ENCODE results near the gene JAK3.
"Not testable (repeated sequence)": the region's sequence is repeated elsewhere in the genome, so short reads cannot be mapped to it uniquely, and the experiment has no call there.

The JAK3 gene

DNA sequence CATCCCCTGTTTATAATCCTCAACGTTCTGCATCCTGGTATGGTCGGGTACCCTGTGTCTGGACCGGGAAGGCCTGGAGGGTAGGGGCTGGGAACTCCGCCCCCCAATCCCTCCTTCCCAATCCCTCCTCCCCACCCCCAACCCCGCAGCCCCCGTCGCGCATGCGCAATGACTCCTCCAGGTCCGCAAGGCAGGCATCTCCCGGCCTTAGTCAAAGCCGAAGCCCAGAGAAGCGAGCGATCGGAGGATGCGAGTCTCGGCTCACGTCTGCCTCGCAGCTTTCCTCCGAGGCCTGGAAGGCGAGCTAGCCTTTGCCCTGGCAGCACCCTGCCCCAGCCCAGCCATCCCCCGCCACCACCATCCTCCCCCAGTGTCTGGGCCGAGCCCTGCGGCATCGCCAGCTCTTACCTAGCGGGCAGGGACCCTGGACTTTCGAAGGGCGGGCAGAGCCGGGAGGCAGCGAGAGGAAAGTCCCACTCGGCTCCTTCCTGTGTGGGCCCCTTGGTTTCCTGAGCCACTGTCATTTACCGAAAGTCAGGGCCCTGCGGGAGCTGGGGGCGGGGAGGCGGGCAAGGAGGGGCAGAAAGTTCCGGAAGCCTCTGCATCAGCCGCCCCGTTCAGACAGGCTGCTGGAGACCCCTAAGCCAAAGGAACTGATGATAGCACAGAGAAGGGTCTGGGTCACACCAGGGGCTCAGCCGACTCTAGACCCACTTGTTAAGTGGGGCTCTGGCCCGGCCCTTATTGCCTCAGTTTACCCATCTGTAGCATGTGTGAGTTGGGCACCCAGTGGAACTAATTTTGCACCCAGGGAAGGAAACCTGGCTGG lies at the start of gene JAK3:
JAK3 (minus strand) TSS at position 445 of the 829 bp plus-strand sequence. CDS start 3,565 bp downstream, outside the sequence.
- H3K4me1 ChIP-seq (ENCODE audit: control insufficient read depth, insufficient read depth, low read length): peaks cover 11% of the 10 kb centered on the region; the same call in 1 of the 2 replicates
- H3K27ac ChIP-seq (ENCODE audit: low read depth, low read length): no peak within 1 kb of the TSS
- no peaks in the 10 kb centered on the region for H3K9me3 ChIP-seq (ENCODE audit: control insufficient read depth, insufficient read depth, low read depth, low read length)
- H3K36me3 ChIP-seq (ENCODE audit: control insufficient read depth, insufficient read depth, low read length): no peaks in the 10 kb centered on the region
- H3K27me3 ChIP-seq (ENCODE audit: control insufficient read depth, insufficient read depth, low read length): peaks cover 18% of the 10 kb centered on the region
- peak within 1 kb of the TSS; percentile 34 for H3K4me3 ChIP-seq (ENCODE audit: low read depth, low read length)
- no peak within 1 kb of the TSS for H3K9ac ChIP-seq (ENCODE audit: low read length)

DNA sequence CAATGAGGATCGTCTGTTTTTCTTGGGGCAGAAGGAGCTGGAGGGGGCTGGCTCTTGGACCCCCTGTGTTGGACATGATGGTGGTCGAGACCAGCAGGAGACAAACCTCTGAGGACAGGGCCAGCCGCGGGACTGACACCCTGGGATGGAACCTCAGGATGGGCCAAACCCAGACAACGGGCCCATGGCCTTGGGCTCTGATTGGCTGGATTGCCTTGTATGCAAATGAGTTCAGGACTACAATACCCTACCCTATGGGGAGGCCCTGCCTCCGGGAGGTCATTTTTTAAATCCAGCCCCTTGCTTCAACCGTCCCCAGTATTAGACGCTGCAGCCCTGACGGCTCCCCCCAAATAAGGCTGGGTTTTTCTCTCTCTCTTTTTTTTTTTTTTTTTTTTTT lies 46.0 kb upstream of the JAK3 start:
- Histone ChIP-seq H3K9me3 (ENCODE audit: control insufficient read depth, insufficient read depth, low read depth, low read length) (no peaks in the 10 kb centered on the region), H3K36me3 (ENCODE audit: control insufficient read depth, insufficient read depth, low read length) (no peaks in the 10 kb centered on the region), H3K9ac (ENCODE audit: low read length) (no peak overlapping the region), H3K27ac (ENCODE audit: low read depth, low read length) (no peak overlapping the region), H3K4me3 (ENCODE audit: low read depth, low read length) (no peak overlapping the region), H3K27me3 (ENCODE audit: control insufficient read depth, insufficient read depth, low read length) (no peaks in the 10 kb centered on the region; the same call in 1 of the 2 replicates), H3K4me1 (ENCODE audit: control insufficient read depth, insufficient read depth, low read length) (no peaks in the 10 kb centered on the region)

DNA sequence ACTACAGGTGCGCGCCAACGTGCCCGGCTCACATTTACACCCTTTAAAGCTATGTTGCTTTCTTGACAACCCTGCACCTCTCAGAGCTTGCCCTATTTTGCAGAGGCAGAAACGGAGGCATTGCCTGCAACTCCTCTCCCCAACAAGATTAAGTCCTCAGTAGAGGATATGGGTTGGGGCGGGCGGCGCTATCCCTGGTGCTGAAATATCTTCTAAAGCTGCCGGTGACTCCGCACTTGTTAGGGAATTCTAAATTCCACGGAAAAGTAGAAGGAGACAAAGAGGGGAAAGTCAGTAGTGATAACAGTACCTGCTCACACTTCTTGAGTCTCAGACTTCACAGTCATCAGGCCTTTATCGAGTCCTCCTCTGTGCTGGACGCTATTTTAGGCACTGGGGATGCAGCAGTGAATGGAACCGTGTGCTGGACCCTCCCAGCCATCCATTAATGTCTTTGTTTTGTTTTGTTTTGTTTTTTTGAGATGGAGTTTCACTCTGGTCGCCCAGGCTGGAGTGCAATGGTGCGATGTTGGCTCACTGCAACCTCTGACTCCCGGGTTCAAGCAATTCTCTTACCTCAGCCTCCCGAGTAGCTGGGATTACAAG lies 41.9 kb upstream of the JAK3 start:
- H3K36me3 ChIP-seq (ENCODE audit: control insufficient read depth, insufficient read depth, low read length): no peaks in the 10 kb centered on the region
- no peak overlapping the region for H3K27ac ChIP-seq (ENCODE audit: low read depth, low read length)
- no peaks in the 10 kb centered on the region; the same call in 1 of the 2 replicates for H3K27me3 ChIP-seq (ENCODE audit: control insufficient read depth, insufficient read depth, low read length)
- H3K9ac ChIP-seq (ENCODE audit: low read length): no peak overlapping the region
- H3K4me1 ChIP-seq (ENCODE audit: control insufficient read depth, insufficient read depth, low read length): no peaks in the 10 kb centered on the region
- no peaks in the 10 kb centered on the region for H3K9me3 ChIP-seq (ENCODE audit: control insufficient read depth, insufficient read depth, low read depth, low read length)
- H3K4me3 ChIP-seq (ENCODE audit: low read depth, low read length): no peak overlapping the region

DNA sequence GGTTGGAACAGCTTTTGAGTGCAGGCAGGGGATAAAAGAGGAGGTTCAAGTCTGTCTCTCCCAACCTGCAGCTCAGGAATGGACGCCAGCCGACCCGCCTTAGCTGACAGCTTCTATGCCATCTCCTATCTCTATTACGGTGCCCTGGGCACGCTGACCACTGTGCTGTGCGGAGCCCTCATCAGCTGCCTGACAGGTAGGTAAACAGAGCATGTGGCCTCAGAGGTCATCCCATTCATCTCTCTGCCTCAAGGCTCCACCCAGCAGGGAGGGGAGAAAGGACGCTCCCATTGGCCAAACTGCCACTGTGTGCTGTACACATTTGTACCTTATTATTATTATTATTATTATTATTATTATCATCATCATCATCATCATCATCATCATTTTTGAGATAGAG lies 40.5 kb upstream of the JAK3 start:
- Histone ChIP-seq H3K4me3 (ENCODE audit: low read depth, low read length) (no peak overlapping the region), H3K9me3 (ENCODE audit: control insufficient read depth, insufficient read depth, low read depth, low read length) (no peaks in the 10 kb centered on the region), H3K4me1 (ENCODE audit: control insufficient read depth, insufficient read depth, low read length) (no peaks in the 10 kb centered on the region), H3K36me3 (ENCODE audit: control insufficient read depth, insufficient read depth, low read length) (no peaks in the 10 kb centered on the region), H3K27me3 (ENCODE audit: control insufficient read depth, insufficient read depth, low read length) (no peaks in the 10 kb centered on the region; the same call in 1 of the 2 replicates), H3K9ac (ENCODE audit: low read length) (no peak overlapping the region), H3K27ac (ENCODE audit: low read depth, low read length) (no peak overlapping the region)

DNA sequence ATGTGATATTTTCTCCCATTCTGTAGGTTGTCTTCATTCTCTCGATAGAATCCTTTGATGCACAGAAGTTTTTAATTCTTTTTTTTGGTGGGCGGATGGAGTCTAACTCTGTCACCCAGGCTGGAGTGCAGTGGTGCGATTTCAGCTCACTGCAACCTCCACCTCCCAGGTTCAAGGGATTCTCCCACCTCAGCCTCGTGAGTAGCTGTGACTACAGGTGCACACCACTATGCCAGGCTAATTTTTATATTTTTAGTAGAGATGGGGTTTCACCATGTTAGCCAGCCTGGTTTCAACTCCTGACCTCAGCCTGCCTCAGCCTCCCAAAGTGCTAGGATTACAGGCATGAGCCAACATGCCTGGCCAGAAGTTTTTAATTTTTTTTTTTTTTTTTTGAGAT lies 39.4 kb upstream of the JAK3 start:
- not testable (repeated sequence) for H3K27ac ChIP-seq (ENCODE audit: low read depth, low read length); H3K4me3 ChIP-seq (ENCODE audit: low read depth, low read length); H3K4me1 ChIP-seq (ENCODE audit: control insufficient read depth, insufficient read depth, low read length); H3K9ac ChIP-seq (ENCODE audit: low read length); H3K9me3 ChIP-seq (ENCODE audit: control insufficient read depth, insufficient read depth, low read depth, low read length); H3K27me3 ChIP-seq (ENCODE audit: control insufficient read depth, insufficient read depth, low read length); H3K36me3 ChIP-seq (ENCODE audit: control insufficient read depth, insufficient read depth, low read length)

DNA sequence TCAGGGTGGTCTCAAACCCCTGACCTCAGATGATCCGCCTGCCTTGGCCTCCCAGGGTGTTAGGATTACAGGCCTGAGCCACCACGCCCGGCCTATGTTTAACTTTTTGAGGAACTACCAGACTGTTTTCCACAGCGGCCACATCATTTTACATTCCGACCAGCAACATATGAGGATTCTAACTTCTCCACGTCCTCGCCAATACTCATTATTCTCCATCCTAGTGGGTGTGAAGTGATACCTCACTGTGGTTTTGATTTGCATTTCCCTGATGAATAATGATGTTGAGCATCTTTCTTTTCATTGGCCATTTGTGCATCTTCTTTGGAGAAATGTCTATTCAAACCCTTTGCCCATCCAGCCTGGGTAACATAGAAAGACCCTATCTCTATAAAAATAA lies 38.7 kb upstream of the JAK3 start:
- Histone ChIP-seq H3K4me1 (ENCODE audit: control insufficient read depth, insufficient read depth, low read length) (no peaks in the 10 kb centered on the region), H3K4me3 (ENCODE audit: low read depth, low read length) (no peak overlapping the region), H3K27me3 (ENCODE audit: control insufficient read depth, insufficient read depth, low read length) (no peaks in the 10 kb centered on the region; the same call in 1 of the 2 replicates), H3K36me3 (ENCODE audit: control insufficient read depth, insufficient read depth, low read length) (no peaks in the 10 kb centered on the region), H3K27ac (ENCODE audit: low read depth, low read length) (no peak overlapping the region), H3K9me3 (ENCODE audit: control insufficient read depth, insufficient read depth, low read depth, low read length) (no peaks in the 10 kb centered on the region), H3K9ac (ENCODE audit: low read length) (no peak overlapping the region)

DNA sequence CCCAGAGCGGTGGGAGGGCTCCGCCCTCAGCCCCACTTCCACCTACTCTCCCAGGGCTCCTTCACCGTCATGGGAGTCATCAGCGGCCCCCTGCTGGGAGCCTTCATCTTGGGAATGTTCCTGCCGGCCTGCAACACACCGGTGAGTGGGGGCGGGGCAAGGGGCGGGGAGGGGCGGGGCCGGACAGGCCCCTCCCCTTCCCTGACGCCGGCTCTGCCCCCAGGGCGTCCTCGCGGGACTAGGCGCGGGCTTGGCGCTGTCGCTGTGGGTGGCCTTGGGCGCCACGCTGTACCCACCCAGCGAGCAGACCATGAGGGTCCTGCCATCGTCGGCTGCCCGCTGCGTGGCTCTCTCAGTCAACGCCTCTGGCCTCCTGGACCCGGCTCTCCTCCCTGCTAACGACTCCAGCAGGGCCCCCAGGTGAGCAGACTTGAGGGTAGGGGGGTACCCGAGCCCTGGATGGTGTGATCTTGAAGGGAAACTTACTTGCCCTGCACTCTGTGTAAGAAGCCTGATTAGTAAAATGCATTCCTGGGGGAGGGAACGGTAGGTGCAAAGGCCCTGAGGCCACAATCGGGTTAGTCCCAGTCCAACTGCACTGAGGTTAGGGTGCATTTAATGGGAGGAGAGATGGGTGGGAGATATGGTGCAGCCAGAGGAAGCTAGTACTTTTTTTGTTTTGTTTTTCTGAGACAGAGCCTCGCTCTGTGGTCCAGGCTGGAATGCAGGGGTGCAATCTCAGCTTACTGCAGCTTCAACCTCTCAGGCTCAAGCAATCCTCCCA lies 36.0 kb upstream of the JAK3 start:
- Histone ChIP-seq H3K9me3 (ENCODE audit: control insufficient read depth, insufficient read depth, low read depth, low read length) (no peaks in the 10 kb centered on the region), H3K4me1 (ENCODE audit: control insufficient read depth, insufficient read depth, low read length) (no peaks in the 10 kb centered on the region), H3K27me3 (ENCODE audit: control insufficient read depth, insufficient read depth, low read length) (no peaks in the 10 kb centered on the region), H3K4me3 (ENCODE audit: low read depth, low read length) (no peak overlapping the region), H3K9ac (ENCODE audit: low read length) (no peak overlapping the region), H3K27ac (ENCODE audit: low read depth, low read length) (no peak overlapping the region), H3K36me3 (ENCODE audit: control insufficient read depth, insufficient read depth, low read length) (no peaks in the 10 kb centered on the region)

DNA sequence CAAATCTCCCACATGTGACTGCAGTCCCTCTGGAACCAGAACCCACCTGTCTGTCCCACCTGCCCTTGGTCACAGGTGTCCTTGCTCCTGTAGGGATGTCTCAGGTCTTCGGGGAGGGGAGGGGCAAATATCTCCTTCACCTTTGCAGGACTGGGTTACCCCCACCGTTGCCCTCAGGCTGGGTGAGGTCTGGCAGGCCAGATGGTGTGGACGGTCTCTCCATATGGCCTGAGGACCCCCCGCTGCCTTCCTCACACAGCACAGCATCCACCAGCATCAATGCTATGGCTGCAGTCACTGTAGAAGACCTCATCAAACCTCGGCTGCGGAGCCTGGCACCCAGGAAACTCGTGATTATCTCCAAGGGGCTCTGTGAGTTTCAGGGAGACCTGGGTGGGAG lies 33.9 kb upstream of the JAK3 start:
- no peaks in the 10 kb centered on the region for H3K9me3 ChIP-seq (ENCODE audit: control insufficient read depth, insufficient read depth, low read depth, low read length)
- no peak overlapping the region for H3K4me3 ChIP-seq (ENCODE audit: low read depth, low read length)
- no peak overlapping the region for H3K9ac ChIP-seq (ENCODE audit: low read length)
- no peak overlapping the region for H3K27ac ChIP-seq (ENCODE audit: low read depth, low read length)
- no peaks in the 10 kb centered on the region for H3K4me1 ChIP-seq (ENCODE audit: control insufficient read depth, insufficient read depth, low read length)
- H3K36me3 ChIP-seq (ENCODE audit: control insufficient read depth, insufficient read depth, low read length): no peaks in the 10 kb centered on the region
- H3K27me3 ChIP-seq (ENCODE audit: control insufficient read depth, insufficient read depth, low read length): no peaks in the 10 kb centered on the region

DNA sequence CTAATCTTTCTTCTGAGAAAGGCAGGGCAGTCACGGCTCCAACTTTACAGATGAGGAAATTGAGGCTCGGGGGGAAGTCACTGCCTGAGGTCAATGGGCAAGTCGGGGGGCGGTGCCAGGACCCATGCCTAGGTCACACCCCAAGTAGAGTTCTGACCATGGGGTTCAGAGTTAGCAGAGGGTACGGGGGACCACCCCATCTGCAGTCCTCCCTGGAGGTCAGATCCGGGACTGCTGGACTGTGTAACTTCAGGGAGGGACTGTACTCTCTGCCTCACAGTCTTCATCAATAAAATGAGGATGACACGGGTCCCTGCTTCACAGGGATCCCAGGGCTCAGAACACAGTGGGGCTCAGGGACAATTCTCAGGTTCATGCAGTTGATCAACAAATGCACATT lies 31.7 kb upstream of the JAK3 start:
- H3K27ac ChIP-seq (ENCODE audit: low read depth, low read length): no peak overlapping the region
- 0 out of 2 replicates have a peak, but pooled peaks cover 2% of the 10 kb centered on the region for H3K4me1 ChIP-seq (ENCODE audit: control insufficient read depth, insufficient read depth, low read length)
- H3K4me3 ChIP-seq (ENCODE audit: low read depth, low read length): no peak overlapping the region
- no peaks in the 10 kb centered on the region for H3K9me3 ChIP-seq (ENCODE audit: control insufficient read depth, insufficient read depth, low read depth, low read length)
- no peaks in the 10 kb centered on the region for H3K36me3 ChIP-seq (ENCODE audit: control insufficient read depth, insufficient read depth, low read length)
- no peaks in the 10 kb centered on the region for H3K27me3 ChIP-seq (ENCODE audit: control insufficient read depth, insufficient read depth, low read length)
- no peak overlapping the region for H3K9ac ChIP-seq (ENCODE audit: low read length)

DNA sequence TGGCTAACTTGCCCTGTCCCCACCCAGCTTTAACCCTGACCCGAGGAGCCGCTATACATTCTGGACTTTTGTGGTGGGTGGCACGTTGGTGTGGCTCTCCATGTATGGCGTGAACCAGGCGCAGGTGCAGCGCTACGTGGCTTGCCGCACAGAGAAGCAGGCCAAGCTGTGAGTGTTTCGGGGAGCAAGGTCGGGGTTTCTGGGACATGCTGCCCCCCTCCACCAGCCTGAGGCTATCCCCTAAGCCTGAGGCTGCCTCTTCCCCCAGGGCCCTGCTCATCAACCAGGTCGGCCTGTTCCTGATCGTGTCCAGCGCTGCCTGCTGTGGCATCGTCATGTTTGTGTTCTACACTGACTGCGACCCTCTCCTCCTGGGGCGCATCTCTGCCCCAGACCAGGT lies 29.9 kb upstream of the JAK3 start:
- peaks cover 9% of the 10 kb centered on the region for H3K27me3 ChIP-seq (ENCODE audit: control insufficient read depth, insufficient read depth, low read length)
- H3K9me3 ChIP-seq (ENCODE audit: control insufficient read depth, insufficient read depth, low read depth, low read length): no peaks in the 10 kb centered on the region
- H3K4me1 ChIP-seq (ENCODE audit: control insufficient read depth, insufficient read depth, low read length): 0 out of 2 replicates have a peak, but pooled peaks cover 3% of the 10 kb centered on the region
- H3K9ac ChIP-seq (ENCODE audit: low read length): no peak overlapping the region
- no peak overlapping the region for H3K4me3 ChIP-seq (ENCODE audit: low read depth, low read length)
- no peaks in the 10 kb centered on the region for H3K36me3 ChIP-seq (ENCODE audit: control insufficient read depth, insufficient read depth, low read length)
- H3K27ac ChIP-seq (ENCODE audit: low read depth, low read length): no peak overlapping the region

DNA sequence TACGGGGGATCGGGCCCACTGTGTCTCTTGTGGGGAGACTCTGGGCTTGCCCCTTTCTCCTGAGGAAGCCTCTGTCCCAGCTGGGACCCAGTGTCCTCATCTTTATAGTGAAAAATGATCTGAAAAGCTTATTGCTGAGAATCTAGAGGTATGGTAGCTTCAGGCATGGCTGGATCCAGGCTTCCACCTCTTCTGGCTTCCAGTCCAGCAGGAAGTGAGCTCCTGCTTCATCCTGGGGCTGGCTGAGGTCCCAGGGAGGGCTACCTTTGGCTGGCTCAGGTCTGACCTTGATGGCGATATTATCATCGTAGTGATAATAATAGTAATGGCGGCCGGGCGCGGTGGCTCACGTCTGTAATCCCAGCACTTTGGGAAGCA lies 27.0 kb upstream of the JAK3 start:
- Histone ChIP-seq H3K36me3 (ENCODE audit: control insufficient read depth, insufficient read depth, low read length) (no peaks in the 10 kb centered on the region), H3K27ac (ENCODE audit: low read depth, low read length) (no peak overlapping the region), H3K4me1 (ENCODE audit: control insufficient read depth, insufficient read depth, low read length) (peaks cover 5% of the 10 kb centered on the region; the same call in 1 of the 2 replicates), H3K9ac (ENCODE audit: low read length) (no peak overlapping the region), H3K4me3 (ENCODE audit: low read depth, low read length) (peak overlapping the region; percentile 56), H3K9me3 (ENCODE audit: control insufficient read depth, insufficient read depth, low read depth, low read length) (no peaks in the 10 kb centered on the region), H3K27me3 (ENCODE audit: control insufficient read depth, insufficient read depth, low read length) (peaks cover 35% of the 10 kb centered on the region)
